DND-41 (cell line): ENCODE data around the gene CRCP.
A peak's percentile ranks its signal among the peaks of the same experiment; 100 is the strongest.
"Not testable (repeated sequence)": the region's sequence is repeated elsewhere in the genome, so short reads cannot be mapped to it uniquely, and the experiment has no call there.

ENCODE experiments used
- ATAC-seq: fragments of 200-7000 bp; cut with Tn5 transposase; 3 replicates; pipeline ENCODE4 v1.9.1; 2021; ENCODE audit warnings: low read depth; ENCODE audit not compliant: insufficient read depth
- DNase-seq: peaks from one replicate; pipeline ENCODE4 v3.0.0-alpha.2; 2020
- H2AFZ ChIP-seq: 2 replicates; pipeline ENCODE4 v1.6.0; 2012; ENCODE audit warnings: low read depth, low read length
- H3K27ac ChIP-seq: 2 replicates; pipeline ENCODE4 v1.5.1; 2012; ENCODE audit warnings: low read length, inconsistent platforms
- H3K27me3 ChIP-seq: fragments of 200-600 bp; sonication (generic); 2 replicates; pipeline ENCODE4 v1.6.0; 2012; ENCODE audit warnings: low read length, mild to moderate bottlenecking, inconsistent platforms; ENCODE audit not compliant: insufficient read depth, poor library complexity
- H3K36me3 ChIP-seq: 2 replicates; pipeline ENCODE4 v1.5.1; 2012; ENCODE audit warnings: low read length, inconsistent platforms; ENCODE audit not compliant: insufficient read depth
- H3K4me1 ChIP-seq: 2 replicates; pipeline ENCODE4 v1.5.1; 2012; ENCODE audit warnings: mild to moderate bottlenecking, low read length; ENCODE audit not compliant: insufficient read depth
- H3K4me2 ChIP-seq: 2 replicates; pipeline ENCODE4 v1.6.0; 2012; ENCODE audit warnings: mild to moderate bottlenecking, moderate library complexity, low read length, inconsistent platforms; ENCODE audit not compliant: insufficient read depth
- H3K4me3 ChIP-seq, 2 experiments: fragments of 200-600 bp in 1 of 2; shearing (Covaris generic) in 1 of 2; 2 replicates each; pipeline ENCODE4 v1.5.1; 2012 to 2016; ENCODE audit warnings: inconsistent platforms in 2 of 2, low read length in 2 of 2, mild to moderate bottlenecking in 2 of 2, low read depth in 1 of 2, moderate library complexity in 1 of 2
- H3K79me2 ChIP-seq: 2 replicates; pipeline ENCODE4 v1.6.0; 2012; ENCODE audit warnings: low read length, inconsistent platforms; ENCODE audit not compliant: insufficient read depth
- H3K9ac ChIP-seq: 2 replicates; pipeline ENCODE4 v1.6.0; 2012; ENCODE audit warnings: low read depth, mild to moderate bottlenecking, inconsistent platforms, low read length, moderate library complexity
- H3K9me3 ChIP-seq: 2 replicates; pipeline ENCODE4 v1.5.1; 2012; ENCODE audit warnings: low read length, moderate library complexity, mild to moderate bottlenecking, inconsistent platforms; ENCODE audit not compliant: insufficient read depth, severe bottlenecking
- H4K20me1 ChIP-seq: 2 replicates; pipeline ENCODE4 v1.6.0; 2012; ENCODE audit warnings: low read length; ENCODE audit not compliant: insufficient read depth
- CTCF ChIP-seq: IDR thresholded peaks from 2 replicates; pipeline ENCODE4 v1.5.1; 2012; ENCODE audit warnings: borderline replicate concordance, low read length, moderate library complexity, mild to moderate bottlenecking; ENCODE audit not compliant: poor library complexity, severe bottlenecking; ENCODE audit errors: extremely low read depth
- EZH2 ChIP-seq: IDR thresholded peaks from 3 replicates; pipeline ENCODE4 v1.6.1; 2012; ENCODE audit warnings: borderline replicate concordance, low read depth, mild to moderate bottlenecking, moderate library complexity, low read length, inconsistent platforms; ENCODE audit not compliant: severe bottlenecking

The CRCP gene

GRCh38 chr7:66105263-66105748 lies 9.3 kb upstream of the CRCP start:
- Histone ChIP-seq H3K36me3 (no peaks in the 10 kb centered on the region), H3K4me1 (peaks cover 5% of the 10 kb centered on the region; the same call in 1 of the 2 replicates), H2AFZ (no peak overlapping the region), H3K4me3 (no peak overlapping the region), H3K9ac (no peak overlapping the region), H4K20me1 (no peaks in the 10 kb centered on the region), H3K27ac (no peak overlapping the region), H3K27me3 (no peaks in the 10 kb centered on the region), H3K9me3 (no peaks in the 10 kb centered on the region), H3K4me2 (no peak overlapping the region), H3K79me2 (no peaks in the 10 kb centered on the region)
- no peak for DNase-seq
- no peak for ATAC-seq
- no peak for TF ChIP-seq EZH2
- no peak for TF ChIP-seq CTCF

GRCh38 chr7:66108410-66108809 lies 6.2 kb upstream of the CRCP start:
- H3K9me3 ChIP-seq, H3K9ac ChIP-seq, H3K27ac ChIP-seq, H2AFZ ChIP-seq, H3K4me3 ChIP-seq, H3K79me2 ChIP-seq, DNase-seq, H3K27me3 ChIP-seq, H4K20me1 ChIP-seq, H3K4me2 ChIP-seq, H3K36me3 ChIP-seq, H3K4me1 ChIP-seq, ATAC-seq: not testable (repeated sequence)

- Histone ChIP-seq H3K9me3 (no peaks in the 10 kb centered on the region), H3K36me3 (peaks cover 7% of the 10 kb centered on the region), H3K9ac (no peak overlapping the region), H3K4me2 (no peak overlapping the region), H3K4me3 (no peak overlapping the region), H3K27ac (no peak overlapping the region), H4K20me1 (peaks cover 3% of the 10 kb centered on the region; the same call in 1 of the 2 replicates), H3K4me1 (peaks cover 14% of the 10 kb centered on the region), H3K27me3 (no peaks in the 10 kb centered on the region), H3K79me2 (peaks cover 19% of the 10 kb centered on the region), H2AFZ (no peak overlapping the region)
- ATAC-seq, result no peak
- TF ChIP-seq CTCF, result no peak
- no peak for TF ChIP-seq EZH2
- no peak for DNase-seq
These were observed 3.8 kb upstream of the CRCP start for GRCh38 chr7:66110856-66111255.

GRCh38 chr7:66116680-66117420 lies 2.2 kb downstream of the CRCP start:
- H3K79me2 ChIP-seq, result peaks cover 78% of the 10 kb centered on the region
- H2AFZ ChIP-seq, H3K27me3 ChIP-seq, H3K9me3 ChIP-seq, ATAC-seq, DNase-seq: not testable (repeated sequence)
- H3K36me3 ChIP-seq, result peaks cover 39% of the 10 kb centered on the region
- H3K27ac ChIP-seq, result peak overlapping the region; percentile 20; the same call in 1 of the 2 replicates
- peaks cover 46% of the 10 kb centered on the region for H3K4me1 ChIP-seq
- H4K20me1 ChIP-seq, result peaks cover 49% of the 10 kb centered on the region
- peak overlapping the region; percentile 90 for H3K4me2 ChIP-seq
- peak overlapping the region in 1 of 2 experiments; percentile 98; a peak in 1 of 4 replicates for H3K4me3 ChIP-seq
- H3K9ac ChIP-seq, result peak overlapping the region; percentile 89; the same call in 1 of the 2 replicates
